Measurements from ENCODE around the gene NEDD4L.
"Not testable (repeated sequence)": the region's sequence is repeated elsewhere in the genome, so short reads cannot be mapped to it uniquely, and the experiment has no call there.

NEDD4L gene

GRCh38 chr18:58409802-58410445, 365.9 kb downstream of the NEDD4L start:
- no peak for DNase-seq

DNA sequence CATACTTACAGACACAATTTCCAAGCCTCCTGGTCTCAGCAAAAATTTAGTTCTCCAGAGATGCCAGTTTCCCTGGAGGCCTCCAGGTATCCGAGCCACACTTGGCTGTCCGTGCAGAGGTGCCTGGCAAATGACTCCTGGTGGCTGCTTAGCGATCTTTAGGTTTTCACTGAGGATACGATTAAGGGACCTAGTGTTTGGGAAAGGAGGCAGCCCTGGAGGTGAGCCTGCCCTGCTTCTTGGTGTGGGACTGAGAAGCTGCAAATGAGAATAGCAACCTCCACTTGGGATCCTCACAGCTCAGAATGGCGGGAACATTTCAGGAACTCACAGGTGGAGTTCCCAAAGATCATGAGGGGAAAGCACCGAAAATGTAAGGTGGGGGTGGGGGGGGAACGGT, 367.3 kb downstream of the NEDD4L start:
- no peak for DNase-seq

DNA sequence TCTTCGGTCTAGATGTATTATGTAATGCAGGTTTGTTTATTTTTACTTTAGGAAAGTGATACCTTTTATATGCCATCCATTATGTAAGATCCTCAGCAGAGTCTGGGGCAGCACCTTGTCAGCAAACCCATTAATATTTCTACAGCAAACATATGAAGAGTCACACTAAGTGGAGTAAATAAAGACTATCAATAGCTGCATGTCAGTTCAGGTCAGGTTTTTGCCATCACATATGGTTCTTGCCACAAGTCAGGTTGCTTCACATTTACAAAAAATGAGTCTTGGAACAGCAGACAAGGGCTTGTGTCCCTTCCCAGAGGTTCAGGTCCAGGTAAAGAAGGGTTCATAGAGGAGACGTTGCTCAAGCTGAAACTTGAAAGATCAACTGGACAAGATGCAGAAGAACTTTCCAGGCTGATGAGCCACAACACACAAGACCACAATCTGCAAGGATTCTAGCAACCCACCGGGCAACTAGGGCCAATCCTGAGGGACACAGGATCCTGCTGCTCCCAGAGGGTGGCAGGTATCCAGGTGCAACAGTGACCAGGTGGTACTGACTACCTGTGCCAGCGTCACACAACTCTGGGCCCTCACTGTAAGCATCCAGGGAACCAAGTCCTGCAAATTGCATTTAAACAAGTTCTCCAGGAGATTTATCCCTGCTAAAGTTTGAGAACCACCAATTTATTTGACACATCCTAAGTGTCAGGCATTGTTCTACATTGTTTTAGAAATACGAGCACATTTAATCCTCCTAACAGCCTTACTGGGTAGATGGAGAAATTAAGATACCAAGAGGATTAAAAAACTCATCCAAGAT, 369.0 kb downstream of the NEDD4L start:
- DNase-seq = no peak

DNA sequence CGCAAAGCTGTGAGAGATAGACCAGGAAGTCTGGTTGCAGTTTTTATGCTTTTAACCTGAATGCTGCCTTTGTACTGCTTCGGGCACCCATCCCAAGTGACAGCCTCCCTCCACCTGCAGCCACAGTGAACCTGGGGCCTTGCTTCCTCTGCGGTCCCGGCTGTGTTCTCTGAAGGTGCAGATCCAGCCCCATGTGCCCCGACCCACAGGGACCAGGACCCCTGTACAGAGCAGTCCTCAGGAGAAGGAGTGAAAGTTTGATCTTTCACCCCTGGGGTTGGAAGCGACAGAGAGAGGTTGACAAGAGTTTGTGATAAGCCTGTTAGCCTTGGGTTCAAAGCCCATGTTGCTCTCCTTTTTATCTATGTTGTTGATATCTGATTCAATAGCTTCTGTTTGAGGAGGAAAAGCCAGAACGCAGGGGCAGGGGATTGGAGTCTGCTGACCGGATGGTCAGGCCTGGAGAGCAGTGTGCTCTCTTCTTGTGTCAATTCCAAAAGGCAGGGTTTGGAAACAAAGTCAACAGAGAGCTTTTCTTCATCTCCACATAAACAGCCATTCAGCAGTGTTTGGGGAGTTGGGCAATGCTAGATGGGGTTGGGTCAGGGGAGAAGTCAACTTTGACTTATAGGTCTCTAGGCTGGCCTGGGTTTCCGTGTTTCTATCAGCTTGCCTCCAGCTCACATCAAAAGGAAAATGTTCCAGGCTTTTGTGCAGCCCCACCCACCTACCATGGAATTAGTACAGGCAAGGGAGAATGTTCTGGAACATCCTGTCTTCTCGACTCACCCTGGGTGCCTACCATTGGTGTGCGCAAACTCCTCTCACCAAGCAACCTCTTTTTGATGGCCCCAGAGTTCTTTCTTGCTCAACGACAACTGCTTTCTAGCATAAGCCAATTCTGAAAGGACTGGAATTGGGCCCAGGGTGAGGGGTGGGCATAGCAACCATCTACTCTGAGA, 369.9 kb downstream of the NEDD4L start:
- no peak for DNase-seq

DNA sequence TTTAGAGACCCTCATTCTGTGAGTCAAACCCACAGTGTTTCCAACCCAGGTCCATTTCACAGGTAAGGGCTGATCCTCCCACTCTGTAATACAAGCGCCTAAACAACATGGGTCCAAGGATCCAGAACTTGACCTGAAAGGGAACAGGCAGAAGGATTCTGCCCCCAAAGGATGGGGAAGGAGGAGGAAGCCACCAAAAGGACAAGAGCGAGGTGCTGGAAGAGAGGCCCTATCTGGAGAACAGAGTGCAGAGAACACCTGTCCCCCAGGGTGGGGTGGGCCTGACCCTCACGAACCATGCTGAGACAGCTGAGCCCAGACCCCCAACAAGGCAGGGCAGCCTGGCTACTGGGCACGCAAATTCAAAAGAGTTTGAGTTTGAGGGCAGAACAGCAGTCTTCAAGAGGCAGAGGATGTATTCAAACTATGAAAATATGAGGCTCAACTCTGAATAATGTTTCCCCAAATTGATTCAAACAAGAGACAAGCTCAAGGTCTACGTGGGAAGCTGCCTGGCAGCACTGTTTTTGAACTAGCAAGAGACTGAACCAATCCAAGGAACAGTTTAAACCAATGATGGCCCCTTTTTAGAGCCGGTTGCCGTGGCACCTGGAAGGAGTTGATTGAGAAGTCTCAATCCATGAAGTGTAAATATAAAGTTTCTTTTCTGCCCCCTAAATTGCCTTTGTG, 372.1 kb downstream of the NEDD4L start:
- no peak for DNase-seq

DNA sequence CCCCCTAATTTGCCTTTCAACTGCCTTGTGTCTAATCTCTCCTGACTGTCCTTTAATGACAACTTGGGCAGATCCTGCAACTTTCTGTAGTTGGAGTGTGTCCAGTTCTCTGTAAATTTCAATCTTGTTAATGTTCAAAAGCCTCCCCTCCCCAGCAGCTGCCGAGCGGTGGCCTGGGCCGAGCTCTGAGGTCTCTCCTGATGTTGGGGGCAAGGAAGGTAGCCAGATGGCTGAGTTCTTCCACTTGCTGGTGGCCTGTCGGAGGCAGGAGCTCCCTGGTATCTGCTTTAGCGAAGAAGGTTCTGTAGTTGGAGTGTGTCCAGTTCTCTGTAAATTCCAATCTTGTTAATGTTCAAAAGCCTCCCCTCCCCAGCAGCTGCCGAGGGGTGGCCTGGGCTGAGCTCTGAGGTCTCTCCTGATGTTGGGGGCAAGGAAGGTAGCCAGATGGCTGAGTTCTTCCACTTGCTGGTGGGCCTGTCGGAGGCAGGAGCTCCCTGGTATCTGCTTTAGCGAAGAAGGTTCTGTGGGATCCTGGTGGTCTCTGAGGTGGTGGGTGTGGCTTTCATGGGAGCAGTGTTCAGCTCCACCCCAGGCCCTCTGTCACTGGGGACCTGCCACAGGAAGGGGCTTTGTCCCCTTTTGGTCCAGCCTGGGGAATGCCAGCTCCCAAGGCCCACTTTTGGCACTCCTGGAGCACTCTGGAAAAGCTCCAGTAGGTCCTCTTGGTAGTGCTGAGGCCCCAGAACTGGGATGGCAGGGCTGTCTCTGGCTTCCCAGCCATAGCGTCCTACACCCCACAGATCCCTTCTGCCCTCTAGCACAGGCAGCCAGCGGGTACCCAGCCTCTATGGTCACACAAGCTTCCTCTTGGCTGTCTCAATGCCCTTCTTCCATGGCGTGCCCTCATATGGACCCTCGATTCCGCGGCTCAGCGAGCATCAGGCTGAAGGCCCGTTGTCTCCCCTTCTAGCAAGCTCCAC, 373.0 kb downstream of the NEDD4L start:
- DNase-seq = no peak

DNA sequence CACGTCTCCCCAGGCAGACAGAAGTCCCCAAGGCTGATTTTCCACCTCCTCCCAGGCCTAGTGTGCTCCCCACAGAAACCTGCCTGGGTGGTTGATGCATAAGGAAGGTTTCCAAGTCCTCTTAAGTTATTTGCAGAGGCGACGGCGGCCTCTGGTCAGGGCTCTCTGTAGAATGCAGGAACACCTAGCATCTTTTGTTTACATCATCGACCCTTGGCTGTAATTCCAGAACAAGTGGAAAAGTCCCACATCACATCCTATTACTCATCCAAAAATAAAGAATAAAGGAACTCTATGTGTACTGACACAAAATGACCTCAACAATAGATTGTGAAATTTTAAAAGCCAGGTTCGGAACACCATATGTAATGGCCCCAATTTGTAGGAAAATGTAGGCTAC, 373.7 kb downstream of the NEDD4L start:
- DNase-seq = no peak

DNA sequence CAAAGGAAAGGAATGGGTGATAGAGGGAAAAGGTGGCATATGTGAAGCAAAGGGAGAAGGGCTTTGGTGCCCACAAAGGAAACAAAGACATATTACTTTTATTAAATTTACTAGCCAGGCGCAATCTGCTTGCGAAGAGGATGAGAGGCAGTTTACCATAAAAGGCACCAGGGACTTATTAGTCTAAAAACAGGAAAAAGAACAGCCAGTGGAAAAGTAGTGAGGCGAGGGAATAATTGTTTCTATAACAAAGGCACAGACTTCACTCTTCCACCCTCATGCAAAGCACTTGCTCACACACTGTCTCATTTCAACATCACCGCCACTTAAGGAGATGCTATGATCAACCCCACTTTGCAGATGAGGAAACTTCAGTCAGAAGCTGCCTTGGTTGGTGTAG, 374.3 kb downstream of the NEDD4L start:
- DNase-seq = no peak

GRCh38 chr18:58419587-58420199, 375.7 kb downstream of the NEDD4L start:
- DNase-seq = no peak

DNA sequence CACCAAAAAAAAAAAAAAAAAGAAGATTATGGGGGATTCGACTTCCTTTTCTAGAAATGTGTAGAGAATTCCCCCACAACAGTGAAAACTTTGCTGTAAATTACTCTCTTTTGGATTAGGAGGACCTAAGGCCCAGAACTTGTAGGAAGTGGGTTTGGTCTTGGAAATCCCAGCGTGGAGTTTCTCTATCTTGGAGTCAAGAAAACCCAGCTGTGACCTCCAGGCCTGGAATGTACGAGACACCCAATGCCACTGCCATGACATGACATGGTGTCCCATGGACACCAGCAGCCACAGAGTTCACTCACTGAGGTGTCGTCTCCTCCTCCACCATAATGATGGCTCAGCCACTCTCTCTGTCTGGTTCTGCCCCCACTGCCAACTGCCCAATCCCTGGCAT, 382.6 kb downstream of the NEDD4L start:
- no peak for DNase-seq

DNA sequence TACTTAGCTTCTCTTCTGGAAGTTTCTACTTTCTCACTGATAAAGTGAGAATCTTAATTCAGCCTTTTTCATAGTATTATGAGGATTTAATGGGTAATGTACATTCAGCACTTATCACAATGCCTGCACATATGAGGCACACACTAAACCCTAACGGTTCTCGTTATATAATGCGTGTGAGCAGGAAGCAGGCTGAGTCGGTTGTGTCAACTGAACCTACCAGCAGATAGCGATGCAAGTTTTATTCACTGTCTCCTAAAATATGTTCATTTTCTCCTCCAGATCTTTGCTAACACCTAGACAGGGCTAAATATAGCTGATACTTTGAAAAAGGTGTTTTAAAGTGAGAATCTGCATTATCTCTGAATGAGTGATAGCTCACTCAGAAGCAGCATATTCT, 383.3 kb downstream of the NEDD4L start:
- DNase-seq = no peak

DNA sequence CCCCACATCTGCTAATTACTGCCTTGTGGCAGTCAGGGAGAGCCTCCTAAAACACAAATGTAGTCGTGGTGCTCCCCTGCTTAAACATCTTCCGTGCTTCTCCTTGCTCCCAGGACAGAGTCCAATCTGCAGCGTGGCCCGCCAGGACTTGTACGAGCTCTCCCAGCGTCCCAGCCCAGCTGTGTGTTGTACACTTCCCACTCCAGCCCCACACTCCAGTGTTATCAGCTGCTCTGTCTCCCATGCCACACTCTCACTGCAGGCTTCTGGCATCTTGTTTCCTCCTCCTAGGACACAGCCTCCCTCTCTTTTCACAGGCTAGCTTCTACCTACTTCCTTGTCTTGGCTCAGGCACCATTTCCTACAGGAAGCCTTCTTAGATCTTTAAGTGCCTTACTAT, 385.4 kb downstream of the NEDD4L start:
- no peak for DNase-seq

DNA sequence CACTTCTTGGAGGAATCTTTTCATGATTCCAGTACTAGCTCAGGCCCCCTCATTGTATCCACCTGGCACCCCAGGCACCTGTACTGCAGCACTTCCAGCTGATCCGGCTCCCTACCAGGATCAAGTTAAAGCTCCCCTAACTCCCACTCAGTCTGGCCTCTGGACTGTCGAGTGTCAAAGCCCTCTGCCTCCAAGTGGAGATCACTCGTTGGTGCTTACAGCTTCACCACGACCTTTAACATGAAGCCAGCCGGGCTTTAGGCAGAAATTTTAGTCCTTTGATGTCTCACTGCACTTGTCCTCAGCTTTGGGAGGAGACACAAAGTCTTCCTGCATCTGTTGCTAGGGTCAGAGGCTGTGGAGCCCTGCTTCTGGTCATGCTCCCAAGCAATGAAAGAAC, 387.2 kb downstream of the NEDD4L start:
- DNase-seq = no peak

DNA sequence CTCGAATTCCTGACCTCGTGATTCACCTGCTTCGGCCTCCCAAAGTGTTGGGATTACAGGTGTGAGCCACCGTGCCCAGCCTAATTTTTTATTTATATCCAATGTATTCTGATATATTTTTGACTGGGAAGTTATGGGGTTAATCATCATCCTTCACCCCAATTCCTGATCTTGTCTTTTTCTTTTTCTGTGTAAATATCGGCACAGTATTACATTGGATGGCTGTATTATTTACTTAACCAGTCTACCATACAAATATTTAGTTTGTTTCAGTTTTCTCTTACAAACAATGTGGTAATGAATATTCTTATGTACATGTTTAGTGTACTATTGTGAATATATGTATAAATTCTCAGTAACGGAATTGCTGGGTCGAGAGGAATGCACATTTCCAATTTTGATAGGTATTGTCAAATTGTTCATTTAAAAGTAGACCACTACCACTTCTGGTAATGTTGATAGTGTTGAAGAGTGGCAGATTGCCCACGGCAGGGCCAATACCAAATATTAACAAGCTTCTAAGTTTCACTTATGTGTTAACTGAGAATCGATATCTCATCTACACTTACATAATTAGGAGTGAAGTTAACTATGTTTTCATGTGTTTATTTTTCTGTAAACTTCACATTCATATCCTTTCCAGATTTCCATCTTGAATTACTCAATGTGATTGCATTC, 388.2 kb downstream of the NEDD4L start:
- no peak for DNase-seq

GRCh38 chr18:58435221-58436005, 391.4 kb downstream of the NEDD4L start:
- not testable (repeated sequence) for DNase-seq

DNA sequence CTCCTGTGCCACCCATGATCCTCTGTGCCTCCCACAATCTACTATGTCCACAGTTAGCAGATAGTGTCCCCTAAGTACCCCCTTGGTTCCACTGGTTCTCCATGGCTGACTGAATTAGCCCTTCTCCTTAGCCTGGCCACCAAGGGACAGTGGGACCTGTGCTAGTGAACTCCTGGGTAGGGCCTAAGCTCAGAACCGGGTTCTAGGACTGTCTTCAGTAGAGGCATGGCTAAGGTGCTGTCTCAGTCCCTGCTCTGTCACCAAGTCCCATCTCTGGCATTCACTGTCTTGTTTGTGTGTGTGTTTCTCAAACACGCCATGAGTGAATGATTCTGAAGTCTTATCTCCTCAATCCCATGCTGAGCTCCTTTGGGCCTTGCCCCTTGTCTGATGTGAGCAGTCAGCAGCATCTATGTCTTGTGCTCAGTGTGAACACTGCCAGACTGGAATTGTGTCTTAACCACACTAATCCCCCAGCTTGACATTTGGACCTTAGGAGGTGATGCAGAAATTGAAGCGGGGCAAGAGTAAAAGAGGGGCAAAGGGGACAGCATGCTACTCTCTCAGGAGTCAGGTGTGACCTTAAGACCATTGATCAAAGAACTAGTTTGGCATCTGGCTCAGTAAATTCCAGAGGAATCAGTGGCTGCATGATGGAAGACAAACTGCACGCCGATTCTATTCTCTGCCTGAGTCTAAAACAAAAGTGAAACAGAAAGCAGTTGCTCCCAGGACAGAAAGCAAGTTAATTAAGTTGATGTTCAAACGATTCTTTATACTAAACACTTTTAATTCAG, 394.3 kb downstream of the NEDD4L start:
- DNase-seq = no peak

DNA sequence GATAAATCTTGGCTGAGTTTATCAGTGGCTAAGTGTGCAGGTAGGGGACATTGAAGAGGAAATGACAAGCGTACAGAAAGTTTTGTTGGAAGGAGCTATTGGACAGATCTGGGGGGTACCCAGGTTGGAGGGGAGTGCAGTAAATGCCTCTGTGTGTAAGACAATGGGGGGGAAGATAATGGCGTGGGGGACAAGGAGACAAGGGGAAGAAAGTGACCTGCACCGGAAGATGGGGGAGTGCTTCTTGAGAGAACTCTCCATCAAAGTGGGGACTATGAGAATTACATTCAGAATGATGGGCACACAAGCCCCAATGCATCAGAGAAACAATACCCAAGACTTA, 394.9 kb downstream of the NEDD4L start:
- DNase-seq = no peak

- DNase-seq = no peak
Measured at GRCh38 chr18:58443671-58444070, 399.6 kb downstream of the NEDD4L start.

All from activated CD4-positive, CD25-positive, alpha-beta regulatory T cell (primary cell).